Glomerular endothelial cell (primary cell): ENCODE measurements around the gene CYSRT1. TPM values are rescaled to one million over a fixed set of nuclear protein-coding genes. Genes with fewer than 3 reads are reported as not detected.

Source experiments
- DNase-seq: peaks from one replicate; pipeline ENCODE4 v3.0.0-alpha.2; 2011; ENCODE audit warnings: low read depth, low spot score; ENCODE audit errors: extremely low read depth
- total RNA-seq: library from RNA; depleted of rRNA; stranded (reverse); fragments of >200 nt; gene quantifications from 2 replicates; pipeline ENCODE4 v1.2.3, GENCODE V29; 2015

Gene CYSRT1
- total RNA-seq, 1 donor from 2014 or later = 0.41 TPM

- DNase-seq = no peak
These were observed 41.8 kb downstream of the CYSRT1 start for GRCh38 chr9:137266585-137267453.

GRCh38 chr9:137267933-137268355 is 43.0 kb downstream of the CYSRT1 start:
- no peak for DNase-seq

GRCh38 chr9:137268538-137269201 is 43.7 kb downstream of the CYSRT1 start:
- DNase-seq = no peak

GRCh38 chr9:137269231-137269772 is 44.3 kb downstream of the CYSRT1 start:
- DNase-seq = no peak

- DNase-seq = no peak
These were observed 46.1 kb downstream of the CYSRT1 start for GRCh38 chr9:137270929-137271695.

- no peak for DNase-seq
These were observed 46.7 kb downstream of the CYSRT1 start for GRCh38 chr9:137271696-137272076.

- DNase-seq = no peak
These were observed 47.5 kb downstream of the CYSRT1 start for GRCh38 chr9:137272241-137273094.

- DNase-seq = no peak
These were observed 48.1 kb downstream of the CYSRT1 start for GRCh38 chr9:137273095-137273490.

GRCh38 chr9:137273611-137274320 is 48.8 kb downstream of the CYSRT1 start:
- DNase-seq = no peak

GRCh38 chr9:137275203-137275587 is 50.2 kb downstream of the CYSRT1 start:
- no peak for DNase-seq

Other genes starting within 250 kb of the CYSRT1 start
- gene PTGDS, start 247.7 kb upstream of the CYSRT1 start, total RNA-seq = not detected in 2 replicates
- gene LCNL1, start 242.2 kb upstream of the CYSRT1 start, total RNA-seq = not detected in 2 replicates
- gene PAXX, start 232.8 kb upstream of the CYSRT1 start, total RNA-seq = 28.0 and 47.2 TPM in 2 replicates
- 0.29 and 2.3 TPM in 2 replicates for gene CLIC3, start 228.6 kb upstream of the CYSRT1 start, total RNA-seq
- gene ABCA2, start 196.9 kb upstream of the CYSRT1 start, total RNA-seq = 27.2 and 28.4 TPM in 2 replicates
- not detected in 2 replicates for gene FUT7, start 193.1 kb upstream of the CYSRT1 start, total RNA-seq
- gene NPDC1, start 179.0 kb upstream of the CYSRT1 start, total RNA-seq = 195 and 250 TPM in 2 replicates
- not detected in 2 replicates for gene ENTPD2, start 171.1 kb upstream of the CYSRT1 start, total RNA-seq
- 6.1 and 6.7 TPM in 2 replicates for gene SAPCD2, start 154.6 kb upstream of the CYSRT1 start, total RNA-seq
- gene UAP1L1, start 147.7 kb upstream of the CYSRT1 start, total RNA-seq = 17.2 and 30.3 TPM in 2 replicates
- 109 and 118 TPM in 2 replicates for gene MAN1B1, start 138.2 kb upstream of the CYSRT1 start, total RNA-seq
- 154 and 167 TPM in 2 replicates for gene DPP7, start 110.4 kb upstream of the CYSRT1 start, total RNA-seq
- gene GRIN1, start 86.0 kb upstream of the CYSRT1 start, total RNA-seq = not detected in 2 replicates
- gene LRRC26, start 55.1 kb upstream of the CYSRT1 start, total RNA-seq = not detected in 2 replicates
- gene TMEM210, start 53.1 kb upstream of the CYSRT1 start, total RNA-seq = not detected in 2 replicates
- 22.9 and 34.2 TPM in 2 replicates for gene ANAPC2, start 36.6 kb upstream of the CYSRT1 start, total RNA-seq
- gene SSNA1, start 36.5 kb upstream of the CYSRT1 start, total RNA-seq = 91.8 and 109 TPM in 2 replicates
- gene TPRN, start 24.4 kb upstream of the CYSRT1 start, total RNA-seq = 10.0 and 10.8 TPM in 2 replicates
- gene TMEM203, start 19.5 kb upstream of the CYSRT1 start, total RNA-seq = 24.3 and 32.1 TPM in 2 replicates
- gene NDOR1, start 19.5 kb upstream of the CYSRT1 start, total RNA-seq = 10.3 and 12.8 TPM in 2 replicates
- 0.76 and 2.9 TPM in 2 replicates for gene RNF208, start 2.9 kb upstream of the CYSRT1 start, total RNA-seq
- not detected in 2 replicates for gene RNF224, start 2.3 kb downstream of the CYSRT1 start, total RNA-seq
- not detected in 2 replicates for gene SLC34A3, start 5.7 kb downstream of the CYSRT1 start, total RNA-seq
- gene TUBB4B, start 16.1 kb downstream of the CYSRT1 start, total RNA-seq = 400 and 427 TPM in 2 replicates
- not detected in 2 replicates for gene STPG3, start 26.1 kb downstream of the CYSRT1 start, total RNA-seq
- gene NELFB, start 30.2 kb downstream of the CYSRT1 start, total RNA-seq = 48.5 and 63.0 TPM in 2 replicates
- gene TOR4A, start 52.6 kb downstream of the CYSRT1 start, total RNA-seq = 59.7 and 81.4 TPM in 2 replicates
- 62.5 and 188 TPM in 2 replicates for gene NRARP, start 77.1 kb downstream of the CYSRT1 start, total RNA-seq
- gene EXD3, start 198.0 kb downstream of the CYSRT1 start, total RNA-seq = 20.9 and 32.6 TPM in 2 replicates
- gene NOXA1, start 198.2 kb downstream of the CYSRT1 start, total RNA-seq = 1.2 and 1.7 TPM in 2 replicates
- gene ENTPD8, start 216.2 kb downstream of the CYSRT1 start, total RNA-seq = 0.10 and 0.18 TPM in 2 replicates
- 53.7 and 74.7 TPM in 2 replicates for gene NSMF, start 234.2 kb downstream of the CYSRT1 start, total RNA-seq